ENCODE measurements around the gene TSHZ1. TPM values are rescaled to one million over a fixed set of nuclear protein-coding genes. Genes with fewer than 3 reads are reported as not detected.

The TSHZ1 gene
- total RNA-seq, 2 donors from 2014 or later: 13.9 to 17.4 TPM

DNA sequence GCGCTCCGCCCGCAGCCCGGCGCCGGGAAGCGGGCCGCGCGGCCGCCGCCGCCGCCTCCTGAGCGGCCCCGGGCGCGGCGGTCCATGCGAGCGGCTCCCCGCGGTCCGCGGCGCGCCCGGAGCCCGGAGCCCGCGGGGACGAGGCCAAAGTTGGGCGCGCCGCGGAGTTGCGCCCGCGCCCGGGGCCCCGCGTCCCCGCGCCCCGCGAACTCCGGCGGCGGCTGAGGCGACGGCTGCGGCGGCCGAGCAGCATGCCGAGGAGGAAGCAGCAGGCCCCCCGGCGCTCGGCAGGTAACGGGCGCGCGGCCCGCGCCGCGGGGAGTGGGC, 992 bp downstream of the TSHZ1 start:
- peak overlapping the region; percentile 12 to 45 for H3K27ac ChIP-seq
- no peaks in the 10 kb centered on the region for H3K9me3 ChIP-seq
- H3K4me1 ChIP-seq (ENCODE audit: control insufficient read depth in 1 of 2, low read depth in 2 of 2): peaks cover 31 to 48% of the 10 kb centered on the region in 2 donors
- H3K27me3 ChIP-seq (replicated peaks; ENCODE audit: insufficient read depth): no peaks in the 10 kb centered on the region
- H3K4me3 ChIP-seq: peak overlapping the region; percentile 89
- DNase-seq (ENCODE audit: low spot score) (no peak), ATAC-seq (ENCODE audit: insufficient number of reproducible peaks, low FRiP score, low read depth) (no peak)
- H3K36me3 ChIP-seq: no peaks in the 10 kb centered on the region
- TF ChIP-seq CTCF (IDR thresholded peaks at IDR 0.05): no peak

- Histone ChIP-seq H3K27me3 (replicated peaks; ENCODE audit: insufficient read depth) (no peaks in the 10 kb centered on the region), H3K4me1 (ENCODE audit: control insufficient read depth in 1 of 2, low read depth in 2 of 2) (peaks cover 26 to 48% of the 10 kb centered on the region in 2 donors), H3K4me3 (peak overlapping the region; percentile 89)
These were observed 1.6 kb downstream of the TSHZ1 start for GRCh38 chr18:75211953-75212750.

GRCh38 chr18:75212751-75213090, 2.1 kb downstream of the TSHZ1 start:
- ATAC-seq (ENCODE audit: insufficient number of reproducible peaks, low FRiP score, low read depth) (no peak), DNase-seq (ENCODE audit: low spot score) (no peak)
- Histone ChIP-seq H3K4me3 (peak overlapping the region; percentile 89), H3K9me3 (no peaks in the 10 kb centered on the region), H3K4me1 (ENCODE audit: control insufficient read depth in 1 of 2, low read depth in 2 of 2) (peaks cover 21 to 42% of the 10 kb centered on the region in 2 donors), H3K27ac (peak overlapping the region in 1 of 2 donors; percentile 45), H3K36me3 (no peaks in the 10 kb centered on the region), H3K27me3 (replicated peaks; ENCODE audit: insufficient read depth) (no peaks in the 10 kb centered on the region)
- no peak for TF ChIP-seq CTCF (IDR thresholded peaks at IDR 0.05)

More at GRCh38 chr18:75211953-75212750, 1.6 kb downstream of the TSHZ1 start:
- Histone ChIP-seq H3K36me3 (no peaks in the 10 kb centered on the region), H3K9me3 (no peaks in the 10 kb centered on the region), H3K27ac (peak overlapping the region; percentile 12 to 45)
- DNase-seq (ENCODE audit: low spot score): no peak
- ATAC-seq (ENCODE audit: insufficient number of reproducible peaks, low FRiP score, low read depth): no peak
- TF ChIP-seq CTCF (IDR thresholded peaks at IDR 0.05): no peak

DNA sequence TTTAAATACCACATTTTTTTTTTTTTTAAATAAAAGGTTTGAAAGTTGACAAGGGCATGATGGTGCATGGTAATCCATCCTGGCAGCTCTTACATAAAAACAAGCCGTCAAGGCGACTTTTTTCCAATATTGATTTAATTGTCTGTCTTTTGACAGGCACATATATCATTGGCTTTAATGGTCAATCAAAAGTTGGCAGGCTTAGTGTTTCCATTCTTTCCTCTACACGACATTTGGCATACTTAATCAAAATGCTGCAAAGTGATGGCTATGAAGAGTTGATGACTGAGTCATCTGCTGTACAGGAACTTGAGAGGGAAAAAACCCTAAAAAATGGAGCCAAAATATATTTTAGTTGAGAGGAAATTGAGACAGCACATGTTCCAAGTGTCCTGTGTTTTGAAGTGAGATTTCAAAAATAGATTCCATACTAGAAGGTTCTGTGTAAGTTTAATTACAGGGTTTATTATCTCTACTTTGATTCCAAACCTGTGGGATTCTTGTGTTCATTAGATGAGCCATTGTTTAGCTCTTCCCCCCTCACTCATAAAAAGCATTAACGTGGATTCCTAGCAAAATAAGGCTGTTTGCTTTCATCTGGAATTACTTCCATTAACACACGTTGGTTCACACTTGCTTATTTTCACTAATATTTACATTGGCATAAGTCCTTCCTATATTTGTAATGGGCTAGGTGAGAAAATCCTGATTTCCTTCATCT, 3.2 kb downstream of the TSHZ1 start:
- H3K27ac ChIP-seq: peak overlapping the region; percentile 16 to 45
- H3K36me3 ChIP-seq: no peaks in the 10 kb centered on the region
- H3K27me3 ChIP-seq (replicated peaks; ENCODE audit: insufficient read depth): no peaks in the 10 kb centered on the region
- peaks cover 21 to 40% of the 10 kb centered on the region in 2 donors for H3K4me1 ChIP-seq (ENCODE audit: control insufficient read depth in 1 of 2, low read depth in 2 of 2)
- ATAC-seq (ENCODE audit: insufficient number of reproducible peaks, low FRiP score, low read depth) (peak; percentile 45), DNase-seq (ENCODE audit: low spot score) (no peak)
- TF ChIP-seq CTCF (IDR thresholded peaks at IDR 0.05): no peak
- H3K9me3 ChIP-seq: no peaks in the 10 kb centered on the region
- H3K4me3 ChIP-seq: peak overlapping the region; percentile 89

DNA sequence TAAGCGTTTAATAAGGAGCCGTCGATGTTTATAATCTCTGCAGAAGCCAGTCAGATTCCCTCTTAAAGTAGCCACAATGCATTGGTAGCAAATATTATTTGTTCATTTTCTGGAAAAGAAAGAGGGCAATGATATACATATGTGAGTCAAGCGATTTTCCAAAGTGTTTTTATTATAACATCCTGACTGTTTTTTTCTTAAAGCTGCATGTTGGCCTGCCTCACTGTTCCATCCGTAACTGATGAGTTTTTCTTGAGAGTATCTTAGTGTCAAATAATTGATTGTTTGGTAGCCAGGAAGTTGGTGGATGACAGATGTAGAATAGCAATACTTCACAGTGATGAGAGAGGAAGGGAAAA, 3.7 kb downstream of the TSHZ1 start:
- no peak for ATAC-seq (ENCODE audit: insufficient number of reproducible peaks, low FRiP score, low read depth)
- peaks cover 21 to 40% of the 10 kb centered on the region in 2 donors for H3K4me1 ChIP-seq (ENCODE audit: control insufficient read depth in 1 of 2, low read depth in 2 of 2)

More for the DNA sequence above, 3.7 kb downstream of the TSHZ1 start:
- TF ChIP-seq CTCF (IDR thresholded peaks at IDR 0.05): no peak
- Histone ChIP-seq H3K27me3 (replicated peaks; ENCODE audit: insufficient read depth) (no peaks in the 10 kb centered on the region), H3K27ac (peak overlapping the region; percentile 13 to 45), H3K36me3 (no peaks in the 10 kb centered on the region), H3K4me3 (peak overlapping the region; percentile 89), H3K9me3 (no peaks in the 10 kb centered on the region)
- DNase-seq (ENCODE audit: low spot score): no peak
